Kasumi-1 (cell line): ENCODE results near the gene STXBP5.
A peak's percentile ranks its signal among the peaks of the same experiment; 100 is the strongest.
"Not testable (repeated sequence)": the region's sequence is repeated elsewhere in the genome, so short reads cannot be mapped to it uniquely, and the experiment has no call there.

Experiments used
- DNase-seq, 2 experiments: peaks; one replicate each; lab custom pipeline; 2025; lab: John Stamatoyannopoulos, UW

The STXBP5 gene

GRCh38 chr6:147298461-147298860, 94.2 kb downstream of the STXBP5 start:
- DNase-seq, result no peak

- DNase-seq, result no peak
Observed at GRCh38 chr6:147299035-147299434, 94.8 kb downstream of the STXBP5 start.

- no peak for DNase-seq
Observed at GRCh38 chr6:147301070-147301469, 96.9 kb downstream of the STXBP5 start.

- no peak for DNase-seq
Observed at GRCh38 chr6:147304016-147304415, 99.8 kb downstream of the STXBP5 start.

GRCh38 chr6:147310521-147310920, 106.3 kb downstream of the STXBP5 start:
- DNase-seq, result peak; percentile 57 to 67

- DNase-seq, result no peak
Observed at GRCh38 chr6:147311218-147311617, 107.0 kb downstream of the STXBP5 start.

- no peak for DNase-seq
Observed at GRCh38 chr6:147321260-147321659, 117.0 kb downstream of the STXBP5 start.

- peak; percentile 98 to 99 for DNase-seq
Observed at GRCh38 chr6:147322299-147323162, 118.3 kb downstream of the STXBP5 start.

GRCh38 chr6:147325557-147325956, 121.3 kb downstream of the STXBP5 start:
- no peak for DNase-seq

- DNase-seq, result no peak
Observed at GRCh38 chr6:147331401-147331800, 127.2 kb downstream of the STXBP5 start.

GRCh38 chr6:147337921-147338320, 133.7 kb downstream of the STXBP5 start:
- no peak for DNase-seq

GRCh38 chr6:147341486-147341885, 137.3 kb downstream of the STXBP5 start:
- DNase-seq, result no peak

GRCh38 chr6:147345902-147346301, 141.7 kb downstream of the STXBP5 start:
- no peak for DNase-seq

GRCh38 chr6:147347179-147347881, 143.1 kb downstream of the STXBP5 start:
- DNase-seq, result no peak

- DNase-seq, result no peak
Observed at GRCh38 chr6:147347882-147348575, 143.8 kb downstream of the STXBP5 start.

GRCh38 chr6:147361311-147361981, 157.2 kb downstream of the STXBP5 start:
- no peak for DNase-seq

GRCh38 chr6:147366290-147366689, 162.1 kb downstream of the STXBP5 start:
- peak; percentile 5 to 12 for DNase-seq

GRCh38 chr6:147371325-147371724, 167.1 kb downstream of the STXBP5 start:
- no peak for DNase-seq

- DNase-seq, result no peak
Observed at GRCh38 chr6:147372806-147373205, 168.6 kb downstream of the STXBP5 start.

GRCh38 chr6:147378819-147379218, 174.6 kb downstream of the STXBP5 start:
- DNase-seq, result no peak

- DNase-seq, result not testable (repeated sequence)
Observed at GRCh38 chr6:147380841-147381240, 176.6 kb downstream of the STXBP5 start.

- DNase-seq, result no peak
Observed at GRCh38 chr6:147381712-147382111, 177.5 kb downstream of the STXBP5 start.
